ENCODE results near the gene FEZF2.

- TF ChIP-seq POLR2AphosphoS5 (IDR thresholded peaks at IDR 0.05; ENCODE audit: low read depth, low read length), result no peak
- no peak for TF ChIP-seq POLR2A (IDR thresholded peaks at IDR 0.05; ENCODE audit: low read depth, low read length)
- no peak for TF ChIP-seq TAF1 (IDR thresholded peaks at IDR 0.05; ENCODE audit: borderline replicate concordance, low read depth, low read length)
Observed at GRCh38 chr3:62405135-62405534, 31.8 kb upstream of the FEZF2 start.
